Uterus (tissue), 2 donors: ENCODE data around the gene FUT8.

ENCODE experiments used
- CTCF ChIP-seq, 4 experiments: fragments of 200-600 bp in 2 of 4; fragments of 450-650 bp in 2 of 4; sonication (generic) in 2 of 4; IDR thresholded peaks; one replicate each; pipeline ENCODE4 v1.5.1; 2016 to 2019; ENCODE audit warnings: antibody characterized with exemption in 4 of 4, mild to moderate bottlenecking in 2 of 4, moderate library complexity in 1 of 4
- POLR2A ChIP-seq, 2 donors: fragments of 450-650 bp; IDR thresholded peaks; one replicate each; pipeline ENCODE4 v1.6.1; 2016; ENCODE audit warnings: antibody characterized with exemption in 2 of 2, mild to moderate bottlenecking in 1 of 2, moderate library complexity in 1 of 2

GRCh38 chr14:65685572-65685971 lies 273.0 kb downstream of the FUT8 start:
- no peak for TF ChIP-seq CTCF (IDR thresholded peaks at IDR 0.05)
- TF ChIP-seq POLR2A (IDR thresholded peaks at IDR 0.05), result no peak
